ENCODE results near the gene NDUFS8. TPM values are rescaled to one million over a fixed set of nuclear protein-coding genes. Genes with fewer than 3 reads are reported as not detected.

NDUFS8 gene
- total RNA-seq, 1 experiment from 2014 or later: 334 TPM

GRCh38 chr11:68016161-68016903 is 14.1 kb upstream of the NDUFS8 start:
- no peaks in the 10 kb centered on the region for H3K9me3 Mint-ChIP-seq (ENCODE audit: unreplicated experiment)
- H3K4me1 ChIP-seq: peaks cover 42% of the 10 kb centered on the region
- H3K4me1 Mint-ChIP-seq (ENCODE audit: low read depth, unreplicated experiment): peaks cover 19% of the 10 kb centered on the region
- TF ChIP-seq CTCF (IDR thresholded peaks at IDR 0.05; ENCODE audit: insufficient read depth in 1 of 2, low read depth in 1 of 2, low read length in 1 of 2, severe bottlenecking in 1 of 2, unreplicated experiment in 1 of 2): no peak
- H3K36me3 Mint-ChIP-seq (ENCODE audit: insufficient read depth, unreplicated experiment): no peaks in the 10 kb centered on the region
- H3K9me3 ChIP-seq: no peaks in the 10 kb centered on the region
- H3K36me3 ChIP-seq (ENCODE audit: control insufficient read depth, insufficient read depth, low read length): no peaks in the 10 kb centered on the region
- H3K27me3 ChIP-seq (replicated peaks; ENCODE audit: control insufficient read depth, insufficient read depth, low read length): no peaks in the 10 kb centered on the region
- POLR2A ChIA-PET: no interaction called here
- H3K27ac Mint-ChIP-seq (ENCODE audit: unreplicated experiment): no peak overlapping the region
- CTCF ChIA-PET: interaction anchor here (0.8 kb wide), 1 partner anchor 36 kb away, joined by 3 read pairs; no protein-coding TSS in a partner anchor
- intact Hi-C loops (cut with micrococcal nuclease; ENCODE audit: unreplicated experiment): no loop called here
- no peak overlapping the region for H3K4me3 Mint-ChIP-seq (ENCODE audit: unreplicated experiment)
- no peak for DNase-seq
- H3K4me3 ChIP-seq (ENCODE audit: low read depth, low read length): no peak overlapping the region
- H3K27me3 Mint-ChIP-seq (ENCODE audit: insufficient read depth, unreplicated experiment): no peaks in the 10 kb centered on the region
- BruUV-seq (replicated peaks): no TSS peak

GRCh38 chr11:68016904-68017817 is 13.3 kb upstream of the NDUFS8 start:
- ChIA-PET CTCF (interaction anchor here (0.8 kb wide), 1 partner anchor 35 kb away, joined by 3 read pairs; no protein-coding TSS in a partner anchor), POLR2A (no interaction called here)
- intact Hi-C loops (cut with micrococcal nuclease; ENCODE audit: unreplicated experiment): no loop called here
- no peaks in the 10 kb centered on the region for H3K27me3 ChIP-seq (replicated peaks; ENCODE audit: control insufficient read depth, insufficient read depth, low read length)
- DNase-seq: peak; percentile 42 to 75
- TF ChIP-seq CTCF (IDR thresholded peaks at IDR 0.05; ENCODE audit: insufficient read depth in 1 of 2, low read depth in 1 of 2, low read length in 1 of 2, severe bottlenecking in 1 of 2, unreplicated experiment in 1 of 2): no peak
- H3K36me3 Mint-ChIP-seq (ENCODE audit: insufficient read depth, unreplicated experiment): no peaks in the 10 kb centered on the region
- peaks cover 35% of the 10 kb centered on the region for H3K4me1 ChIP-seq
- no peaks in the 10 kb centered on the region for H3K36me3 ChIP-seq (ENCODE audit: control insufficient read depth, insufficient read depth, low read length)
- no peaks in the 10 kb centered on the region for H3K9me3 ChIP-seq
- BruUV-seq (replicated peaks): no TSS peak
- no peak overlapping the region for H3K4me3 Mint-ChIP-seq (ENCODE audit: unreplicated experiment)
- no peaks in the 10 kb centered on the region for H3K27me3 Mint-ChIP-seq (ENCODE audit: insufficient read depth, unreplicated experiment)
- H3K27ac Mint-ChIP-seq (ENCODE audit: unreplicated experiment): no peak overlapping the region
- no peak overlapping the region for H3K4me3 ChIP-seq (ENCODE audit: low read depth, low read length)
- H3K9me3 Mint-ChIP-seq (ENCODE audit: unreplicated experiment): no peaks in the 10 kb centered on the region
- peaks cover 19% of the 10 kb centered on the region for H3K4me1 Mint-ChIP-seq (ENCODE audit: low read depth, unreplicated experiment)

- POLR2A ChIA-PET: no interaction called here
- Mint-ChIP-seq H3K4me1 (ENCODE audit: low read depth, unreplicated experiment) (peaks cover 16% of the 10 kb centered on the region), H3K27me3 (ENCODE audit: insufficient read depth, unreplicated experiment) (no peaks in the 10 kb centered on the region), H3K36me3 (ENCODE audit: insufficient read depth, unreplicated experiment) (no peaks in the 10 kb centered on the region), H3K9me3 (ENCODE audit: unreplicated experiment) (no peaks in the 10 kb centered on the region), H3K4me3 (ENCODE audit: unreplicated experiment) (no peak overlapping the region), H3K27ac (ENCODE audit: unreplicated experiment) (no peak overlapping the region)
- H3K36me3 ChIP-seq (ENCODE audit: control insufficient read depth, insufficient read depth, low read length): no peaks in the 10 kb centered on the region
- CTCF ChIA-PET: no interaction called here
- no peak overlapping the region for H3K4me3 ChIP-seq (ENCODE audit: low read depth, low read length)
- intact Hi-C loops (cut with micrococcal nuclease; ENCODE audit: unreplicated experiment): no loop called here
- no peaks in the 10 kb centered on the region for H3K27me3 ChIP-seq (replicated peaks; ENCODE audit: control insufficient read depth, insufficient read depth, low read length)
- BruUV-seq (replicated peaks): no TSS peak
- DNase-seq: no peak
- H3K4me1 ChIP-seq: peaks cover 25% of the 10 kb centered on the region
- TF ChIP-seq CTCF (IDR thresholded peaks at IDR 0.05; ENCODE audit: insufficient read depth in 1 of 2, low read depth in 1 of 2, low read length in 1 of 2, severe bottlenecking in 1 of 2, unreplicated experiment in 1 of 2): no peak
- H3K9me3 ChIP-seq: no peaks in the 10 kb centered on the region
These were observed 12.3 kb upstream of the NDUFS8 start for GRCh38 chr11:68017980-68018729.

Measured in Caco-2 (cell line).